HG02840 (cell line): ENCODE results near the gene CDK5.

ENCODE experiments used
- ATAC-seq: cut with Tn5 transposase; IDR thresholded peaks from one replicate; pipeline ENCODE4 v1.9.1; 2021; ENCODE audit warnings: mild to moderate bottlenecking, moderate library complexity, moderate number of reproducible peaks; ENCODE audit not compliant: unreplicated experiment, low FRiP score

The CDK5 gene

DNA sequence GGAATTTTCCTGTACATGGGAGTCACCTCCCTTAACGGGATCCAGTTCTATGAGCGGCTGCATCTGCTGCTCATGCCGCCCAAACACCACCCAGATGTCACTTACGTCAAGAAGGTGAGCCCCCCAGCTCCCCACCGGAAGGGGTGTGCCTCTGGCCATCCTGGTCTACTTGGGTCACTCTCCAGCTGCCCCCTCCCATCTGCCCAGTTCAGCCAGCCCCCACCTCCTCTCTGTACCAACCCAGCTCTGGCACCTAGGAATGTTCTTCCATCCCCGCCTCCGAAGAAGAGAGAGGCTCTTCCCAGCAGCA, 17.9 kb upstream of the CDK5 start:
- ATAC-seq = no peak

DNA sequence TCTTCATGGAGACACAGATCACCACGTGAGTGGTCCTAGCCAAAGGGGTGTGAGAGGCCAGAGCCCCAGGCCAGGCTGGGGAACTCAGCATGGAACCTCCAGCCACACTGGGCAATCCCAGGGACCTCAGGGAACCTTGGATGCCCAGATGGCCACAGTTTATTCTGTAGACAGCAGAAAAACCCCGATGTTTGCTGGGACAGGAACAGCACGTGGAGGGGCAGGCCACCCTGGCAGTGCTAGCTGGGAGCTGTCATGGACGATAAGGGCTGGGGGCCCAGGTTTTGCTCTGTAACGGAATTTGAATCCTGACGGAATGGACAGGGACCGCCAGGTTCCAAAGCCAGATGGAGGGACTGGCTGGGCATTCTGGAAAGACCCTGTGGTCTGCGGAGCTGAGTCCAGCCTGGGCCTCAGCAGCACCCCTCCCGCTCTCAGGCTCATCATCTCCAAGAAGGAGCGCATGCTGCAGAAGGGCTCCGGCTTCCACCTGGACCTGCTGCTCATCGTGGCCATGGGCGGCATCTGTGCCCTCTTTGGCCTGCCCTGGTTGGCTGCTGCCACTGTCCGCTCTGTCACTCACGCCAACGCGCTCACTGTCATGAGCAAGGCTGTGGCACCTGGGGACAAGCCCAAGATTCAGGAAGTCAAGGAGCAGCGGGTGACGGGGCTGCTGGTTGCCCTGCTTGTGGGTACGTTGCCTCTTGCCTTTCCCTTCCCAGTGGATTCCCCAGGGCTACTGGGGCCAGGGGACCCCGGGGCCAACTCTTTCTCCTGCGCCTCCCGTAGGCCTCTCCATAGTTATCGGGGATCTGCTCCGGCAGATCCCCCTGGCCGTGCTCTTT, 17.3 kb upstream of the CDK5 start:
- no peak for ATAC-seq

DNA sequence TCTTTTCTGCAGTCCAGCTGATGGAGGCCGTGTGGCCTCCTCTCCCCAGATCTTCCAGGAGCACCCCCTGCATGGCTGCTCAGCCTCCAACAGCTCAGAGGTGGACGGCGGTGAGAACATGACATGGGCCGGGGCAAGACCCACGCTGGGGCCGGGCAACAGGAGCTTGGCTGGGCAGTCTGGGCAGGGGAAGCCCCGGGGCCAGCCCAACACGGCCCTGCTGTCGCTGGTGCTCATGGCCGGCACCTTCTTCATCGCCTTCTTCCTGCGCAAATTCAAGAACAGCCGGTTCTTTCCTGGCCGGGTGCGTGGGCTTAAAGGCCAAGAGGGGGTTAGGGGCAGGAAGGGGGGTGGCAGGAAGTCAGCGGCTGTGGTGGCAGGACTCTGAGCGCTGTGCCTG, 16.3 kb upstream of the CDK5 start:
- no peak for ATAC-seq

DNA sequence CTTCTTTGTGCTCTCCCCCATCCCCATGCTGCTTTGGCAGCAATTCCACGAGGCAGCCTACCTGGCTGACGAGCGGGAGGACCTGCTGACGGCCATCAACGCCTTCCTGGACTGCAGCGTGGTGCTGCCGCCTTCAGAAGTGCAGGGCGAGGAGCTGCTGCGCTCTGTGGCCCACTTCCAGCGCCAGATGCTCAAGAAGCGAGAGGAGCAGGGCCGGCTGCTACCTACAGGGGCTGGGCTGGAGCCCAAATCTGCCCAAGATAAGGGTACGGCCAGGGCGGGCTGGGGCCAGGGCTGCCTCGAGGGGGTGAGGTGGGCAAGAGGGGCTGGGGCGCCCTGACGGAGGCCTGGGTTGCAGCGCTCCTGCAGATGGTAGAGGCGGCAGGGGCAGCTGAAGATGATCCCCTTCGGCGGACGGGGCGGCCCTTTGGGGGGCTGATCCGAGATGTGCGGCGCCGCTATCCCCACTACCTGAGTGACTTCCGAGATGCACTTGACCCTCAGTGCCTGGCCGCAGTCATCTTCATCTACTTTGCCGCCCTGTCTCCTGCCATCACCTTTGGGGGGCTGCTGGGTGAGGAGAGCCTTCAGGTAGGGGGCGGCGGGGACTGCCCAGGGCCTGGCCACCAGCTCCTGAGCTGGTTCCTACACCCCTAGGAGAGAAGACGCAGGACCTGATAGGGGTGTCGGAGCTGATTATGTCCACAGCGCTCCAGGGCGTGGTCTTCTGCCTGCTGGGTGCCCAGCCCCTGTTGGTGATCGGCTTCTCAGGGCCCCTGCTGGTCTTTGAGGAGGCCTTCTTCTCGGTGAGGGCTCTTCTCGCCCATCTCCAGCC, 13.6 kb upstream of the CDK5 start:
- ATAC-seq = no peak

DNA sequence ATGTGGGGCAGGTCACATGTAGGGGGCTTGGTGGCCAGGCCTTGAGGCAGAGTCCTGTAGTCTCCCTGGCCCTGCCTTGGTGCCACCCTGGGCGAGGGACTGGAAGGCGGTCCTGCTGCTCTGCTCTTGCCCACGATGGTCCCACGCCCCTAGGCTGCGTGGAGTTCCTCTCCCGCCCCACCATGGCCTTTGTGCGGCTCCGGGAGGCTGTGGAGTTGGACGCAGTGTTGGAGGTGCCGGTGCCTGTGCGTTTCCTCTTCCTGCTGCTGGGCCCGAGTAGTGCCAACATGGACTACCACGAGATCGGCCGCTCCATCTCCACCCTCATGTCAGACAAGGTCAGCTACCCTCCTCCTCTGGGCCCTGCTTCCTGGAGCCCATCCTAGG, 12.9 kb upstream of the CDK5 start:
- no peak for ATAC-seq

DNA sequence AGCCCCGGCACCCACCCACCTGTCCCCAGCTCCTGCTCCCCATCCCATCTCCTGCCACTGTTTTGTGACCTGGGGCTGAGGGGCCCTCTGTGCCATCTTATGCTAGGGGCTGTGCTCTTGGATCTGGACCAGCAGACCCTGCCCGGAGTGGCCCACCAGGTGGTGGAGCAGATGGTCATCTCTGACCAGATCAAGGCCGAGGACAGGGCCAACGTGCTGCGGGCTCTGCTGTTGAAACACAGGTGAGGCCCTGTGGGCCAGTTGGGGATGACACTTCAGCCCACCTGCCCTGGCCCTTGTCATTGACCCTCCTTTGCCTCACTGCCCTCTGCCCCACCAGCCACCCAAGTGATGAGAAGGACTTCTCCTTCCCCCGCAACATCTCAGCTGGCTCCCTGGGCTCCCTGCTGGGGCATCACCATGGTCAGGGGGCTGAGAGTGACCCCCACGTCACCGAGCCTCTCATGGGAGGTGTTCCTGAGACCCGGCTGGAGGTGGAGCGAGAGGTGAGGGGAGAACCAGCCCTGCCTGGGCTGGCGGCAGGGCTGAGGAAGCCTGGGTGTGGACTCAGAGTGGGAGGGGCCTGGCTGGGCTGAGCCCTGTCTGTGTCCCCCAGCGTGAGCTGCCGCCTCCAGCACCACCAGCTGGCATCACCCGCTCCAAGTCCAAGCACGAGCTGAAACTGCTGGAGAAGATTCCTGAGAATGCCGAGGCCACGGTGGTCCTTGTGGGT, 12.3 kb upstream of the CDK5 start:
- no peak for ATAC-seq

DNA sequence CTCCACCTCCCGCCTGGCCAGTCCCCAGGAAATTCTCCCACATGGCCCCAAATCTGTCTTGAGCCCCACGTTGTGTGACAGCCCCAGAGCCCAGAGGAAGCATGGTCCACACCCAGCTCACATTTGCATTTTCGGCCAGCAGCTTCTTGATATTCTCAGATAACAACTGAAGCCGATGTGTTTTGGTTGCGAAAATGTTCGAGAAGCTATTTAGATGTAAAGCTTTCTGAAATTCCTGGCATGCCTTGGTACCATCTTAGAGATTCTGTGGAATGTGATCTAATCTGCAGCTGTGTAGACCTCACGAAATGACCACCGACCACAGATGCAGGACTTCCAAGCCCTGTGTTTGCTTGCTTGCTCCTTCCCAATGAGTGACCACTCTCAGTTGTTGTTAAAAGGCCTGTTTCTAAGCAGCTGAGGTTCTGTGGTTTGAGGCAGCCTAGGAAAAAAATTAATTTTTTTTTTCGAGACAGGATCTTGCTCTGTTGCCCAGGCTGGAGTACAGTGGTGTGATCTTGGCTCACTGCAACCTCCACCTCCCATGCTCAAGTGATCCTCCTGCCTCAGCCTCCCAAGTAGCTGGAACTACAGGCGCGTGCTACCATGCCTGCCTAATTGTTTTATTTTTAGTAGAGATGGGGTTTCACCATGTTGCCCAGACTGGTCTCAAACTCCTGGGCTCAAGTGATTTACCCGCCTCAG, 10.5 kb upstream of the CDK5 start:
- no peak for ATAC-seq

DNA sequence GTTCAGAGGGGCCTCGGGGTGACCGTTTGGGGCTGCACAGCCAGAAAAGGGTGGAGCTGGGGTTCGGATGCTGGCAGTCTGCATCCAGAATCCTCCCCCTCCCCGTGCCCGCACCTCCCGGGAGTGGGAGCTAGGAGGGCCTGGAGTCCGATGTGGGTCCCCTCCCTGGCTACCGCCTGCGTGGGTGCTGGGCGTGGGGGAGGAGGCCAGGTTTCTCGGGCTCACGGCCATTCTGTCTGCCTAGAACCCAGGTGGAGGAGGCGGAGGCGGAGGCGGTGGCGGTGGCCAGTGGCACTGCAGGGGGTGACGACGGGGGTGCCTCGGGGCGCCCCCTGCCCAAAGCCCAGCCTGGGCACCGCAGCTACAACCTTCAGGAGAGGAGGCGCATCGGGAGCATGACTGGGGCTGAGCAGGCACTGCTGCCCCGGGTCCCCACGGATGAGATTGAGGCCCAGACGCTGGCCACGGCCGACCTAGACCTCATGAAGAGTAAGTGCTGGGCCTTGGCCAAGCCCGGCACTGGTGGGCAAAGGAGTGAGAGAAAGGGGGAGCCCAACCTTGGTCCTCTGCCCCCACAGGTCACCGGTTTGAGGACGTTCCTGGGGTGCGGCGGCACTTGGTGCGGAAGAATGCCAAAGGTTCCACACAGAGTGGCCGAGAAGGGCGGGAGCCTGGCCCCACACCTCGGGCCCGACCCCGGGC, 8.7 kb upstream of the CDK5 start:
- no peak for ATAC-seq

DNA sequence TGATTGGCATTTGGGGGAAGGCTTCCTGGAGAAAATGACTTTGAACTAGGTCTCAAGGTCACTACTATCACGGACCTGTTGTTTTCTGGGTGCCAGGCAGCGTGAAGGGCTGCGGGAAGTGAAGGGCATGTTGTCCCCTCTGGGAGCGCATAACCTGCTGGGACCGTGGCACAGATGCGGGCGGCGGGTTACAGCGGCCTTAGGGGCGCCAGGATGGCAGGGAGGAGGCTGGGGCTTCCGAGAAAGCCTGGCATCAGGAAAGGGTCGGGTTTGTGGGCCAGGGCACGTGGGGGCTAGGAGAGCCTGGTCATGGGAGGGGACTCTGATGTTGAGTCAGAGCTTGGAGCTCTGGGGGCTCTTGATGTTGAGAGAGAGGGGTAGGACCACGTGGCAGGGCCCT, 7.8 kb upstream of the CDK5 start:
- ATAC-seq = no peak

DNA sequence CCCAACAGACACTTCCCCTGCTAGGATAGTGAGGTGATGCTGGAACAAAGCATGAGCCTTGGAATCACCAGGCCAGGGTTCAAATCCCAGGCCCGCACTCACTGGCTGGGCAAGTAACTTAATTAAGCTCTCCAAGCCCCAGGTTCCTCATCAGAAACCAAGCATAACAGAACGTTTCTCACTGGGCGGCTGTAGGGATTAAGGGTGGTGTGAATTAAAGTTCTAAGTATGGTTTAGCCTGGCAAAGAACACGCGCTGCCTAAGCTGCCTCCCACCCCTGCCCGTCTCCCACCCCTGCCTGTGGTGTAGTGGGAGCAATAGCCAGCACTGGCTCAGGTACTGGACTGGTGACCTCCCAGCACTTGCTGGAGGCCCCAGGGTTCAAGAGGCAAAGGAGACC, 7.3 kb upstream of the CDK5 start:
- no peak for ATAC-seq

DNA sequence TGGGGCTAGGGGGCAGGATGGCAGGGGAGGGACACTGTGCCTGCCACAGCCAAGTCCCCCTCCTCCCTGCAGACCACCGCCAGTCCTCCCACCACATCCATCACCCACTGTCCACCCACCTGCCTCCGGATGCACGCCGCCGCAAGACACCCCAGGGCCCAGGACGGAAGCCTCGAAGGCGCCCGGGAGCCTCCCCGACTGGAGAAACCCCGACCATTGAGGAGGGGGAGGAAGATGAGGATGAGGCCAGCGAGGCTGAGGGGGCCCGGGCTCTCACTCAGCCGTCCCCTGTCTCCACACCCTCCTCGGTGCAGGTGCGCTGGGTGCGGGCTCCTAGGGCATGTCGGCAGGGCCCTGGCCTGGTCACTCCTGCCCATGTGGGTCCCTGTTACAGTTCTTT, 6.8 kb upstream of the CDK5 start:
- no peak for ATAC-seq

DNA sequence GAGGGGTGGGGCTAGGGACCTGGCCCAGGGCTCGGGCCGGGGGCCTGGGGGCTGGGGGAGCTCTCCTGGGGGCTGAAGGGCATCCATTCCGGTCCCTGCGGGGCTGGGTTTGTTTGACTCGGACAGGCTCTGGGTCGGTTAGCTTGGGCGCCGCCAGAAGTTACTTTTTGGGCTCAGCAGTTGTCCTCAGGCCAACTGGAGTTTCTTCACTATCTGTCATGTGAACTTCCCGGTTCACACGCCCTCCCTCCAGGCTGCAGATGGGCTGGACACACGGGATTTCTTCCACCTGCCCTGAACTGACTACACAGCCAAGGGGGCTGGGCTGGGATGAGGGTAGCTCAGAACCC, 5.5 kb upstream of the CDK5 start:
- ATAC-seq = no peak

DNA sequence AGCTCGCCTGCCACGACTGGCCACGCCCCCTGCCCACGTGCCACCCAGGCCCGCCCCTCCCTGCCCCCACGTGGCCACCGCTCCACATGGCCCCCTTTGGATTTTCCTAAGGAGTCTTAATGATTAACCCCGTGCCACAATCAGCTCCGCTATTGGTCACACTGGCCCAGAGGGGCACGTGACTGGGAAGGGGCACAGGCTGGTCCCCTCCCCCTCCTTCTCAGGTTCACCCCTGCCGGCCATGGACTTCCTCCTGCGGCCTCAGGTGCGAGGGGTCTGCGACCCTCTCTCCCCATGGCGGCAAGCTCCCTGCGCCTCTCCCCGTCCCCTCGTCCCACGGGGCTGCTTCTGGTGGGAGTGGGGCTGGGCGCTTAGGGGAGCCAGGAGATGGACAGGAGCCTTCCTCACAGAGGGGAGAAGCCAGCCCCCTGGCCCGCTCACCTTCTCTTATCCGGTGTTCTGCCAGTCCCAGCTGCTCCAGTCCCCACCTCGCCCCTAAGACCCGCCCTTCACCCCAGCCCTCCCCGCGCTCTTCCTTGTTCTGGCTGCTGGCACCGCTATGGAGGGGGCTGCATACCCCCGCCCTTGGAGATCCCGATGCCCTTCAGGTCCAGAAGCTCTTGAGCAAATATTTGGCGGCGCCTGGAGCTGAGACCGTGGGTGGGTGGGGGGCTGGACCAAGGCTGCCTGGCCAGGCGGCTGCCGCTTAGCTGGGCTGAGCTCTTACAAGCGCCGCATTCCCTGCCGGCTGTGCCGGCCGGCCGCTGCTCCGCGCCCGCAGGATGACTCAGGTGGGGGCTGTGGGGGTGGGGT, 4.9 kb upstream of the CDK5 start:
- no peak for ATAC-seq

DNA sequence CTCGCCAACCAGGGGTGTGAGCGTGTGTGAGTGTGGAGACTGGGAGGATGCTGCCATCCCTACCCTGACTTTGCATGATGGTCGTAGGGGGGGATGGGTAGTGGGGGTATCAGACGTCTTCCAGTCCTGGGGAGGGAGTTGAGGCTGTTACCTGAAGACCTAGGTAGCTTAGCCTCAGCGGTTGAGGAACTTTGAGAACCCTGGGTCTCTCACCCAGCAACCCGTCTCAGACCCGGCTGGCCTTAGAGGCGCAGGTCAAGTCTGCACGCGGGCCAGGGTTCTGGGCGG, 4.4 kb upstream of the CDK5 start:
- ATAC-seq = no peak

DNA sequence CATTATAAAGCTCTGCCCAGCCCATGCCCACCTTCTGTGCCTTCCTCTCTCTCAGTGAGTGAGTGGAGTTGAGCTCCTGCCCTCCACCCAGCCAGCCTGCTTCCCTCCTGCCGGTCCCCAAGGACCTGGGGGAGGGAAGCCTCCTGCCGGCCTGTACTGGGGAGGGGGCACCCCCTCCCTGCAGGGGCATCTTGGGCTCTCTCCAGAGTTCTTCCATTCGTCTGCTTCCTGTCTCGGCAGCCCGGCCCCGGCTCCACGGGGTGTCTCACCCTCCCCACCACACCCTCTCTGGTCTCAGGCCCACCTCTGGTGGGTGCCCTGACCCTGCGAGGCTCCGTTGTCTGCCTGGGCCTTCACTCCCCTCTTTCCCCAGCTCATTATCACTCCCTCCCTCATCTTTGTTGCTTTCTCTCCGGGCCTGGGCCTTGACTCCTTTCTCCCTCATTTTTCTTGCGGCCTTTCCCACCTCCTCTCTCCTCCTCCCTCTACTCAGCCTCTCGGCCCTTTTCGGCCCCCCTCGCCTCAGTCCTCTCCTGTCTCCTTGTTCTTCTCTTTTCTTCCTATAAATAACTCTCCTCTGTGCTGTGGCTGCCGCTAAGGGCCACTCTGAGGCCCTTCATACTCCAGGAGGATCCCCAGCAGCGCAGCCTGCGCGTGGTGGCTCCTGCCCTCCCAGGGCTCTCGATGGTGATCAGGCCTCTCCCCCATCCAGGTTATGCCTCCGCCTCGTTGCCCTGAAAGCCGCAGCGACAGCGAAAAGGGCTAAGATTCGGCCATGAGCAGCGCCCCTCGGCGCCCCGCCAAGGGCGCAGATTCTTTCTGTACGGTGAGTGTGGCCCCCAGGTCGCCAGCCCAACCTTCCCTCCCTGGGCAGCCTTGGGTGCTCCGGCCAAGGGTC, 3.8 kb upstream of the CDK5 start:
- no peak for ATAC-seq

DNA sequence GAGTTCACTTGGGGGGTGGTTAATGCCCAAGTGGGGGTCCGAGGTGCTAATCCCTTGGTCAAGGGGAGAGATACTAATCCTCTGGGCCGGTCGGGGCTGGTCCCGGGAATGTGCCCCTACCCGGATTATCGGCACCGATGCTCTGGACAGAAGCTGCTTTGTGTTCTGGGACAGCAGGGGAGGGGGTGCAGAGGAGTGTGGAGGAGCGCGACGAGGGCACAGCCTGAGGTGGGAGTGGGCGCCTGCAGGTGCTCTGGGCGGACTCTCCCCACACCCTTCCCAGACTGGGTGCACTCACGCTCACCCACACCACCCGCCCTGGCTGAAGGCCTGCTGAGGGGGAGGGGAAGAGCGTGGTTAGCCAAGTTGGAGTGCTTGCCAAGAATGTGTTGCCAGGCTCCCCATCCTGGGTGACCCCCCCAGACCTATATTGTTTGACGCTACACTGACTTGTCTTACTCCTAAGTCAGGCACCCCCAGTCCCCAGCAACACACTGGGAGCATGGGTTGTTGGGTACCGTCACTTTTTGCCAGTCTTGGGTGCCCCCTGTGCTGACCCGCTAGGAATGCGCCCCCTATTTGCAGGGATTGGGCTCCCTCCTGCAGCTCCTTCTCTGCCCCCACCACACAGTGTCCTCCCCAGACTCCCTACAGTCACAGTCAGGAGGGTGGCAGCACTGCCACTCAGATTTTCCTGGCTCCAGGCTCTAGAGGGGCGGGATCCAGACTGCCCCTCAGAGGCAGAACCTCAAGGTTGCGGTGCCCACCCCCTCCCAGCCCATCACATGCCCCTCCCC, 2.9 kb upstream of the CDK5 start:
- ATAC-seq = no peak

DNA sequence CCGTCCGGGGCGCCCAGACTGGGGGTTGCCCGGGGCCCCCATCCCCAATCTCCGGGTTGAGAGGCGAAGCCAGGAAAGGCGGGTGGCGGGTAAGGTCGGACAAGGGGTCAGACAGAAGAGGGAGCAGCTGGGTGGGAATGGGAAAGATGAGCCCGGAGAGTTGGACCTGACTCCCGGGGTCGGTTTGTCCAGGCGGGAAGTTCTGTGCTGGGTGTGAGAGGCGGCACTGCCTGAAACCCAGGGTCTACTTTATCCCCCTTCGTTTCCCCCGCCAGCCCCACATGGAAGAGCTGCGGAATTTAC, 2.4 kb upstream of the CDK5 start:
- no peak for ATAC-seq
